DND-41 (cell line): ENCODE data around the gene REG3G.

Experiments
- ATAC-seq: fragments of 200-7000 bp; cut with Tn5 transposase; 3 replicates; pipeline ENCODE4 v1.9.1; 2021; ENCODE audit warnings: low read depth; ENCODE audit not compliant: insufficient read depth
- DNase-seq: peaks from one replicate; pipeline ENCODE4 v3.0.0-alpha.2; 2020
- H2AFZ ChIP-seq: 2 replicates; pipeline ENCODE4 v1.6.0; 2012; ENCODE audit warnings: low read depth, low read length
- H3K27ac ChIP-seq: 2 replicates; pipeline ENCODE4 v1.5.1; 2012; ENCODE audit warnings: low read length, inconsistent platforms
- H3K27me3 ChIP-seq: fragments of 200-600 bp; sonication (generic); 2 replicates; pipeline ENCODE4 v1.6.0; 2012; ENCODE audit warnings: low read length, mild to moderate bottlenecking, inconsistent platforms; ENCODE audit not compliant: insufficient read depth, poor library complexity
- H3K36me3 ChIP-seq: 2 replicates; pipeline ENCODE4 v1.5.1; 2012; ENCODE audit warnings: low read length, inconsistent platforms; ENCODE audit not compliant: insufficient read depth
- H3K4me1 ChIP-seq: 2 replicates; pipeline ENCODE4 v1.5.1; 2012; ENCODE audit warnings: mild to moderate bottlenecking, low read length; ENCODE audit not compliant: insufficient read depth
- H3K4me2 ChIP-seq: 2 replicates; pipeline ENCODE4 v1.6.0; 2012; ENCODE audit warnings: mild to moderate bottlenecking, moderate library complexity, low read length, inconsistent platforms; ENCODE audit not compliant: insufficient read depth
- H3K4me3 ChIP-seq, 2 experiments: fragments of 200-600 bp in 1 of 2; shearing (Covaris generic) in 1 of 2; 2 replicates each; pipeline ENCODE4 v1.5.1; 2012 to 2016; ENCODE audit warnings: inconsistent platforms in 2 of 2, low read length in 2 of 2, mild to moderate bottlenecking in 2 of 2, low read depth in 1 of 2, moderate library complexity in 1 of 2
- H3K79me2 ChIP-seq: 2 replicates; pipeline ENCODE4 v1.6.0; 2012; ENCODE audit warnings: low read length, inconsistent platforms; ENCODE audit not compliant: insufficient read depth
- H3K9ac ChIP-seq: 2 replicates; pipeline ENCODE4 v1.6.0; 2012; ENCODE audit warnings: low read depth, mild to moderate bottlenecking, inconsistent platforms, low read length, moderate library complexity
- H3K9me3 ChIP-seq: 2 replicates; pipeline ENCODE4 v1.5.1; 2012; ENCODE audit warnings: low read length, moderate library complexity, mild to moderate bottlenecking, inconsistent platforms; ENCODE audit not compliant: insufficient read depth, severe bottlenecking
- H4K20me1 ChIP-seq: 2 replicates; pipeline ENCODE4 v1.6.0; 2012; ENCODE audit warnings: low read length; ENCODE audit not compliant: insufficient read depth
- EZH2 ChIP-seq: IDR thresholded peaks from 3 replicates; pipeline ENCODE4 v1.6.1; 2012; ENCODE audit warnings: borderline replicate concordance, low read depth, mild to moderate bottlenecking, moderate library complexity, low read length, inconsistent platforms; ENCODE audit not compliant: severe bottlenecking
- TF ChIP-seq, protein P1 (sequence below): IDR thresholded peaks from 2 replicates; pipeline ENCODE4 v1.5.1; 2012; ENCODE audit warnings: borderline replicate concordance, low read length, moderate library complexity, mild to moderate bottlenecking; ENCODE audit not compliant: poor library complexity, severe bottlenecking; ENCODE audit errors: extremely low read depth

The REG3G gene

DNA sequence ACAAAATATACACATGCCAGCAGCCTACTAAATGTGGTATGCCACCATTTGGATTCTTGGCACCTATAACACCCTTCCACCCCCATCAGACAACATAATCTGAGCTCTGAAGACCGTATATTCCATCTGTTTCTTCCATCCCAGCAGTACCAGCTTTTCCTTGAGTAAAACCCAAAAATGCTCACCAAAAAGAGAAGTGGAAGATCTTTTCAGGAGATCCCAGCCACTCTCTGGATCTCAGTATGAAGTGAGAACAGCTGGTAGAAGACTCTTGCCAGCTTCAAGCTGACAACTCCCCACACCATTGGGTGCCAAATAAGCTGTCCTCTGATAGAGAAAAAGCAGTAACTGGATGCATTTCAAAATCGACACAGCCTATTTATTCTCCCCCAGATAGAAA is 39.7 kb downstream of the REG3G start:
- H3K4me3 ChIP-seq, result no peak overlapping the region
- no peak overlapping the region for H3K9ac ChIP-seq
- H2AFZ ChIP-seq, result no peak overlapping the region
- no peak overlapping the region for H3K27ac ChIP-seq
- no peaks in the 10 kb centered on the region for H3K79me2 ChIP-seq
- no peaks in the 10 kb centered on the region for H3K4me1 ChIP-seq
- H3K27me3 ChIP-seq, result no peaks in the 10 kb centered on the region
- H3K9me3 ChIP-seq, result no peaks in the 10 kb centered on the region
- no peaks in the 10 kb centered on the region for H4K20me1 ChIP-seq
- H3K4me2 ChIP-seq, result no peak overlapping the region
- TF ChIP-seq, protein P1, sequence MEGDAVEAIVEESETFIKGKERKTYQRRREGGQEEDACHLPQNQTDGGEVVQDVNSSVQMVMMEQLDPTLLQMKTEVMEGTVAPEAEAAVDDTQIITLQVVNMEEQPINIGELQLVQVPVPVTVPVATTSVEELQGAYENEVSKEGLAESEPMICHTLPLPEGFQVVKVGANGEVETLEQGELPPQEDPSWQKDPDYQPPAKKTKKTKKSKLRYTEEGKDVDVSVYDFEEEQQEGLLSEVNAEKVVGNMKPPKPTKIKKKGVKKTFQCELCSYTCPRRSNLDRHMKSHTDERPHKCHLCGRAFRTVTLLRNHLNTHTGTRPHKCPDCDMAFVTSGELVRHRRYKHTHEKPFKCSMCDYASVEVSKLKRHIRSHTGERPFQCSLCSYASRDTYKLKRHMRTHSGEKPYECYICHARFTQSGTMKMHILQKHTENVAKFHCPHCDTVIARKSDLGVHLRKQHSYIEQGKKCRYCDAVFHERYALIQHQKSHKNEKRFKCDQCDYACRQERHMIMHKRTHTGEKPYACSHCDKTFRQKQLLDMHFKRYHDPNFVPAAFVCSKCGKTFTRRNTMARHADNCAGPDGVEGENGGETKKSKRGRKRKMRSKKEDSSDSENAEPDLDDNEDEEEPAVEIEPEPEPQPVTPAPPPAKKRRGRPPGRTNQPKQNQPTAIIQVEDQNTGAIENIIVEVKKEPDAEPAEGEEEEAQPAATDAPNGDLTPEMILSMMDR, result no peak
- no peak for TF ChIP-seq EZH2
- no peaks in the 10 kb centered on the region for H3K36me3 ChIP-seq
- DNase-seq, result no peak
- ATAC-seq, result no peak

DNA sequence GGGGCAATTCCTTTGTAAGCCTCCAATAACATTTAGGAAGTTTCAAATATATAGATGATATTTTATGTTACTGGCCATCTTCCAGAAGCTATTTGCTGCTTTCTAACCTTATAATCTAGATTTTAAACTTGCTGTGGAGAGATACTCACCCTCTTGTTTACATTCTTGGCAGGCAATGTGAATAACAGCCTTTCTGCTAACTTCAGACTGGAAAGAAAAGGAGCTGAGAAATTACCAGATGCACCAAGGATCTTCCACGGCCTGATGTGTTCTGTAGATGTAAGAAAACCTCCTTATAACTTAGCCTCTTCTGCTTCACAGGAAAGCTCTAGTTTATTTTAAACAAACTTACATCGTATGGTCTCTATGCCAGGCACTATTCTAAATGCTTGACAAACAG is 45.6 kb downstream of the REG3G start:
- DNase-seq, result no peak
- H3K9me3 ChIP-seq, result no peaks in the 10 kb centered on the region
- no peak overlapping the region for H2AFZ ChIP-seq
- no peaks in the 10 kb centered on the region for H3K27me3 ChIP-seq
- no peak overlapping the region for H3K9ac ChIP-seq
- no peaks in the 10 kb centered on the region for H3K4me1 ChIP-seq
- no peaks in the 10 kb centered on the region for H3K79me2 ChIP-seq
- H3K36me3 ChIP-seq, result no peaks in the 10 kb centered on the region
- no peak for ATAC-seq
- H3K27ac ChIP-seq, result no peak overlapping the region
- no peak overlapping the region for H3K4me2 ChIP-seq
- TF ChIP-seq EZH2, result no peak
- TF ChIP-seq, protein P1, result no peak
- no peak overlapping the region for H3K4me3 ChIP-seq
- H4K20me1 ChIP-seq, result no peaks in the 10 kb centered on the region
